GM21526 (cell line): ENCODE data around the gene CRYBB1.

Experiments
- ATAC-seq: cut with Tn5 transposase; IDR thresholded peaks from one replicate; pipeline ENCODE4 v1.9.1; 2021; ENCODE audit warnings: moderate library complexity; ENCODE audit not compliant: unreplicated experiment, low FRiP score

The CRYBB1 gene

GRCh38 chr22:26559961-26560575 lies 57.8 kb downstream of the CRYBB1 start:
- ATAC-seq: no peak

GRCh38 chr22:26558248-26558895 lies 59.5 kb downstream of the CRYBB1 start:
- ATAC-seq: no peak

GRCh38 chr22:26556904-26557303 lies 60.9 kb downstream of the CRYBB1 start:
- ATAC-seq: no peak

- ATAC-seq: no peak
Measured at GRCh38 chr22:26555478-26555877, 62.3 kb downstream of the CRYBB1 start.

DNA sequence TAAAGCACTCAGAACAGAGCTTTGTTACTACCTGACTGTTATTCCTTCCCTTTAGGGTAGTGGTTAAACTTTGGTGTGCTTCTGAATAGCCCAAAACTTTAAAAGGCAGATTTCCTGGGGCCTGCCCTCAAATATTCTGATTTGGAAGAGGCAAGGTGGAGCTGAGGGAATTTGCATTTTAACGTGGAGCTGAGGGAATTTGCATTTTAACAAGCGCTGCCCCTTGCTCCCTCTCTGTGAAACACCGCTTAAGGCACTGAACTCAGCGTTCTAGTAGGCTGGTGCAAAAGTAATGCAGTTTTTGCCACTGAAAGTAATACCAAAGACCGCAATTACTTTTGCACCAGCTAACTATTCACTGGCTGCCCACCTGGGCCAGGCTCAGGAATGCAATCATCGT lies 62.9 kb downstream of the CRYBB1 start:
- ATAC-seq: no peak

DNA sequence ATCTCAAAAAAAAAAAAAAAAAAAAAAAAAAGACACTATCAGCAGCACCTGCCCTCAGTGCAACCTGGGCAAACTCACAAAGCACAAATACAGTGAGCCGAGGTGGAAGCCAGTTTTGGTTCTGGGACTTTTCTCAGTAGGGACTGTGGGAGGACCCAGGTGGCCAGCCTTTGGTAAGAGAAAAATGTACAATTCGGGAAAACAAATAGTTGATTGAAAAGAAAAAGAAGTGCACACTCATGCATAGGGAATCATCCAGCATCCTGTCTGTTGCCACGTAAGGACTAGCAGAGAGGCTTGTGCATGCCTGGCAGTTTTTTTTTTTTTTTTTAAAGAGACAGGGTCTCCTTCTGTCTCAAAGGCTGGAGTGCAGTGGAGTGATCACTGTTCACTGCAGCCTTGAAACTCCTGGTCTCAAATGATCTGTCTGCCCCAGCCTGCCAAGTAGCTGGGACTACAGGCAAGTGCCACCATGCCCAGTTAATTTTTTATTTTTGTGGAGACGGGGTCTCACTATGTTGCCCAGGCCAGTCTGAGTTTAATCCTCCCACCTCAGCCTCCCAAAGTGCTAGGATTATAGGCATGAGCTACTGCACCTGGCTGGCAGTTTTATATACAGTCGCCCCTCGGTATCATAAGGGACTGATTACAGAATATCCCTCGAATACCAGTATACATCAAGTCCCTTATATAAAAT lies 64.6 kb downstream of the CRYBB1 start:
- ATAC-seq: no peak

DNA sequence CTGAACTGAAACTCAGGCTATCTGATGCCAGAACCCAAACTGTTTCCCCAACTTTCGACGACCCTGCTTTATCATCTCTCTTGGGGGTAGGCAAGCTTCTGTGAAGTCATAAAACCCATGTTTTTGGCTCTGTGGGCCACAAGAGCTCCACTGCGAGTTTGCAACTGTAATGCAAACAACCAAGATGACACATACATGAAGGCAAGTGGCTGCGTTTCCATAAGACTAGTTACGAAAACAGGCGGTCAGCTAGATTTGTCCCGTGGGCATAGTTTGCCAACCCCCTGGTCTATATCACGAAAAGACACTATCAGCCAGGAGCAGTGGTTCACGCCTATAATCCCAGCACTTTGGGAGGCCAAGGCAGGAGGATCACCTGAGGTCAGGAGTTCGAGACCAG lies 65.4 kb downstream of the CRYBB1 start:
- ATAC-seq: no peak

DNA sequence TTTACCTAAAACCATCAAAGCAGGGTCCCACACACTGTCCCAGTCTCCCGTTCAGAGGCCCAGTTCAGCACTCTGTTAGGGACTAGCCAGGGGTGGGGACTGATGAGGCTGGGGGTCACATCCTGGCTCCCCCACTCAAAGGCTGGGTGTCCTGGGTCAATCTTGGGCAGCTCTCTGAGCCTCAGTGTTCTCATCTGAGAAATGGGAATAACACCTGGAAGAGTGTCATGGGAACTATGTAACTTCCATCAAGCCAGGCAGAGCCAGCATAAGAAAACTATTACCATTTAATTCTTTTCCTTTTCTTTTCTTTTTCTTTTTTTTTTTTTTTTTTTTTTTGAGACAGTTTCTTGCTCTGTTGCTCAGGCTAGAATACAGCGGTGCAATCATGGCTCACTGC lies 66.3 kb downstream of the CRYBB1 start:
- ATAC-seq: no peak

GRCh38 chr22:26550498-26551033 lies 67.3 kb downstream of the CRYBB1 start:
- no peak for ATAC-seq

GRCh38 chr22:26549902-26550497 lies 67.8 kb downstream of the CRYBB1 start:
- no peak for ATAC-seq
